ENCODE measurements around the gene FMNL2.

DNA sequence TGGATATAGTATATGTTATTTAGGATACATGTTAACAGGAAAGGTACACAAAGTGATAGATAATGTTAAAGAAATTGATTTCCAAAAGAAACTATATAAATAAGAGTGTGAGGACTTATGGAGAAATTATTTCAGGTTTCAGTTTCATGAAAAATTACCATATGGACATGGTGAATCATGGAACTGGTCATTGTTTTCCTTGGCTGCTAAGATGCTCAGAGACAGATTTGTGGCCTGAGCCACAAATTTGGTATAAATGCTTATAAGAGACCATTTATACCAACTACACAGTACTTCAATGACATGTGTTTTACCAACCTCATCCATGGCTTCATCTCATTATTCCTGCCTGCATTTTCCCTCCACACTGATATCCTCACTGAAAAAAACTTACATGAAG is 188.1 kb downstream of the FMNL2 start:
- TF ChIP-seq, protein P1, sequence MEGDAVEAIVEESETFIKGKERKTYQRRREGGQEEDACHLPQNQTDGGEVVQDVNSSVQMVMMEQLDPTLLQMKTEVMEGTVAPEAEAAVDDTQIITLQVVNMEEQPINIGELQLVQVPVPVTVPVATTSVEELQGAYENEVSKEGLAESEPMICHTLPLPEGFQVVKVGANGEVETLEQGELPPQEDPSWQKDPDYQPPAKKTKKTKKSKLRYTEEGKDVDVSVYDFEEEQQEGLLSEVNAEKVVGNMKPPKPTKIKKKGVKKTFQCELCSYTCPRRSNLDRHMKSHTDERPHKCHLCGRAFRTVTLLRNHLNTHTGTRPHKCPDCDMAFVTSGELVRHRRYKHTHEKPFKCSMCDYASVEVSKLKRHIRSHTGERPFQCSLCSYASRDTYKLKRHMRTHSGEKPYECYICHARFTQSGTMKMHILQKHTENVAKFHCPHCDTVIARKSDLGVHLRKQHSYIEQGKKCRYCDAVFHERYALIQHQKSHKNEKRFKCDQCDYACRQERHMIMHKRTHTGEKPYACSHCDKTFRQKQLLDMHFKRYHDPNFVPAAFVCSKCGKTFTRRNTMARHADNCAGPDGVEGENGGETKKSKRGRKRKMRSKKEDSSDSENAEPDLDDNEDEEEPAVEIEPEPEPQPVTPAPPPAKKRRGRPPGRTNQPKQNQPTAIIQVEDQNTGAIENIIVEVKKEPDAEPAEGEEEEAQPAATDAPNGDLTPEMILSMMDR (IDR thresholded peaks at IDR 0.05) = no peak
- TF ChIP-seq POLR2A (IDR thresholded peaks at IDR 0.05) (no peak), POLR2AphosphoS5 (IDR thresholded peaks at IDR 0.05) (no peak), EP300 (IDR thresholded peaks at IDR 0.05) (no peak)

Measured in stomach (tissue), 4 donors.